ENCODE data around the gene SLAMF9.

DNA sequence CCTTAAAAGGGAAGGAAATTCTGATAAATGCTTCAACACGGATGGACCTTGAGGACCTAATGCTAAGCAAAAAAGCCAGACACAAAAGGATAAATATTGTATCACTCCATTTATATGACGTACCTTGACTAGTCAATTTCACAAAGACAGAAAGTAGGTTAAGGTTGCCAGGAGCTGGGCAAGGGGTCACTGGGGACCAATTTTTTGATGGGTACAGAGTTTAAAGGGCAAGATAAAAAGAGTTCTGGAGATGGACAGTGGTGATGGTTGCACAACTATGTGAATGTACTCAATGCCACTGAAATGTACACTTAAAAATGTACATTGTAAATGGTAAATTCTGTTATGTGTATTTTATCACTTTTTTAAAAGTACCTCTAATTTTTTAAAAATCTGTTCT, 32.1 kb upstream of the SLAMF9 start:
- TF ChIP-seq CBX3 (IDR thresholded peaks at IDR 0.05; ENCODE audit: low read depth) = no peak
- no peak for TF ChIP-seq POLR2A (IDR thresholded peaks at IDR 0.05; ENCODE audit: borderline replicate concordance, extremely low read depth, insufficient read depth, insufficient read length)
- TF ChIP-seq, protein P1, sequence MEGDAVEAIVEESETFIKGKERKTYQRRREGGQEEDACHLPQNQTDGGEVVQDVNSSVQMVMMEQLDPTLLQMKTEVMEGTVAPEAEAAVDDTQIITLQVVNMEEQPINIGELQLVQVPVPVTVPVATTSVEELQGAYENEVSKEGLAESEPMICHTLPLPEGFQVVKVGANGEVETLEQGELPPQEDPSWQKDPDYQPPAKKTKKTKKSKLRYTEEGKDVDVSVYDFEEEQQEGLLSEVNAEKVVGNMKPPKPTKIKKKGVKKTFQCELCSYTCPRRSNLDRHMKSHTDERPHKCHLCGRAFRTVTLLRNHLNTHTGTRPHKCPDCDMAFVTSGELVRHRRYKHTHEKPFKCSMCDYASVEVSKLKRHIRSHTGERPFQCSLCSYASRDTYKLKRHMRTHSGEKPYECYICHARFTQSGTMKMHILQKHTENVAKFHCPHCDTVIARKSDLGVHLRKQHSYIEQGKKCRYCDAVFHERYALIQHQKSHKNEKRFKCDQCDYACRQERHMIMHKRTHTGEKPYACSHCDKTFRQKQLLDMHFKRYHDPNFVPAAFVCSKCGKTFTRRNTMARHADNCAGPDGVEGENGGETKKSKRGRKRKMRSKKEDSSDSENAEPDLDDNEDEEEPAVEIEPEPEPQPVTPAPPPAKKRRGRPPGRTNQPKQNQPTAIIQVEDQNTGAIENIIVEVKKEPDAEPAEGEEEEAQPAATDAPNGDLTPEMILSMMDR (IDR thresholded peaks at IDR 0.05 in 2 of 3, conservative IDR thresholded peaks at IDR 0.05 in 1 of 3; ENCODE audit: borderline replicate concordance in 1 of 3, insufficient read depth in 1 of 3, low read depth in 2 of 3, low read length in 2 of 3) = no peak
- TF ChIP-seq, protein P2, sequence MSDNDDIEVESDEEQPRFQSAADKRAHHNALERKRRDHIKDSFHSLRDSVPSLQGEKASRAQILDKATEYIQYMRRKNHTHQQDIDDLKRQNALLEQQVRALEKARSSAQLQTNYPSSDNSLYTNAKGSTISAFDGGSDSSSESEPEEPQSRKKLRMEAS (IDR thresholded peaks at IDR 0.05) = no peak
- no peak for TF ChIP-seq SP1 (IDR thresholded peaks at IDR 0.05; ENCODE audit: low read depth)
- TF ChIP-seq SIN3A (IDR thresholded peaks at IDR 0.05; ENCODE audit: low read depth) = no peak
- no peak for TF ChIP-seq EZH2 (IDR thresholded peaks at IDR 0.05)
- no peak for TF ChIP-seq POLR2AphosphoS5 (IDR thresholded peaks at IDR 0.05; ENCODE audit: low read depth, low read length)
- no peak for TF ChIP-seq EZH2phosphoT487 (IDR thresholded peaks at IDR 0.05; ENCODE audit: borderline replicate concordance)
- TF ChIP-seq RAD21 (IDR thresholded peaks at IDR 0.05; ENCODE audit: low read depth) = no peak
